HG03139 (cell line): ENCODE data around the gene IRF2BP1.
"Not testable (repeated sequence)": the region's sequence is repeated elsewhere in the genome, so short reads cannot be mapped to it uniquely, and the experiment has no call there.

Source experiments
- ATAC-seq: cut with Tn5 transposase; IDR thresholded peaks from one replicate; pipeline ENCODE4 v1.9.1; 2021; ENCODE audit not compliant: unreplicated experiment

IRF2BP1 gene

DNA sequence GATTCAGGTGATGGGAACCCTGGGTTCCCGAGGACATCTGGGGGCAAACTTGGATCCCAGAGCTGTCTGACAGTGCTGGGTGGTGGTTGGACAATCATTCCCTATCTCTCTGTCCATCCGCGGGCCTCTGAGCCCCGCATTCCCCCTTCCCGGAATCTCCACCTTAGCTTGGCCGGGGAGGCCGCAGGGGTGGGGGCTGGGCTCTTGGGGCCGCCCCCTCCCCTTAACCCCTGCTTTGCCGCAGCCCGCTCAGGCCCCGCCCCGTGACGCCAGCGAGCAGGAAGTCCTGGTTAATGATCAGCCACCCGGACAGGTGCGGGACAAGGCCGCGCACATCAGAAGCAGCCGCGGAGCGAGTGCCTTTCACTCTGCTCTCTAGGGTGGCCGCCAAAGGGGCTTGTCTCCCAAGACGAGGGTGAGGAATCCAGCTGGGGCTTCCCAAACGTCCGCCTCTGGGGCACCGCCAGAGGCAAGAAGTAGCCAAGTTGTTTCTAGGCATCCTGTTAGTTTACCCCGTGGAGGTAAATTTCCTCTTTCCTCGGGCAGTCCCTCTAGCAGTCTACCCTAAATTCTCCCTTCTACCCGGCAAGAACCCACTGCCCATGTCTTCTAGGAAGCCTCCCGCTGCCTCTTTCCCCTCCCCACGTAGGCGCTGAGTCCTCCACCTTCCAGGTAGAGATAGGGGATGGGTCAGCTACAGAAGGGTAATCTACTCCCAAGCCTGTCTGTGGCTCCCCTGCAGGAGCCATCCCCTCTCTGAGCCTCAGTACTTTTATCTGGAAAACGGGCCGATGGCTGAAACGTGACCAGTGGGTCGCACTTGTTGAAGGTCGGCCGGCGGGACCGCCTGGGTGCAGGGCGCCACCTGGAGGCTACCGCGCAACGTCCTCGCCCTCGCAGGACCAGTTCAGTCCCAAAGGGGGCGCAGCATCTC is 3.0 kb downstream of the IRF2BP1 start:
- no peak for ATAC-seq

DNA sequence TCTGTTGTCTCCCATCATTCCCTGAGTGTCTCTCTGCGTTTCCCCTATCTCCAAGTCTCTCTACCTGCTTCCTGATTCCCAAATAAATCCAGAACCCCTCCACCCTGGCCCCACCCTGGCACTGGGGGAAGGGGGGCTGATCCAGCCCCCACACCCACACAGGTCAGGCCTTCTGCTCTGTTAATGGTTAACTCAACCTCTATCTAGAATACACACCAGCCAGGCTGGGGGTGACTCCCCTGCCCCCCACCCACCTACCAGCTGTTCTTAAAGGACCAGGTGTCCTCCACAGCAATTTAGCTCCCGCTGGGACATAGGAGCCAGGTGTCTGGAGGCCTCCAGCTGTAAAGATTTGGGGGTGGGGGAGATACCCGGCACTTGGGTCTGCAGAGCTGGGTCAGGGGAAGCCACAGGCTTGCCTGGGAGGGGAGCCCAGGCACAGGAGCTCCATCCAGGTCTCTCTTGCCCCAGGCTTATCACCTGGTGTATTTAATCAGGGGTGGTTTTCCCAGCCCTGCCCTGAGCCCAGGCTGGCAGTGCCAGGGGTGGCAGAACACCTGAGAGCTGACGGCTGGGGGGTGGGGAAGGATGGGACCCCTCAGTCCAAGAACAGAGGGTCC is 3.9 kb downstream of the IRF2BP1 start:
- no peak for ATAC-seq

DNA sequence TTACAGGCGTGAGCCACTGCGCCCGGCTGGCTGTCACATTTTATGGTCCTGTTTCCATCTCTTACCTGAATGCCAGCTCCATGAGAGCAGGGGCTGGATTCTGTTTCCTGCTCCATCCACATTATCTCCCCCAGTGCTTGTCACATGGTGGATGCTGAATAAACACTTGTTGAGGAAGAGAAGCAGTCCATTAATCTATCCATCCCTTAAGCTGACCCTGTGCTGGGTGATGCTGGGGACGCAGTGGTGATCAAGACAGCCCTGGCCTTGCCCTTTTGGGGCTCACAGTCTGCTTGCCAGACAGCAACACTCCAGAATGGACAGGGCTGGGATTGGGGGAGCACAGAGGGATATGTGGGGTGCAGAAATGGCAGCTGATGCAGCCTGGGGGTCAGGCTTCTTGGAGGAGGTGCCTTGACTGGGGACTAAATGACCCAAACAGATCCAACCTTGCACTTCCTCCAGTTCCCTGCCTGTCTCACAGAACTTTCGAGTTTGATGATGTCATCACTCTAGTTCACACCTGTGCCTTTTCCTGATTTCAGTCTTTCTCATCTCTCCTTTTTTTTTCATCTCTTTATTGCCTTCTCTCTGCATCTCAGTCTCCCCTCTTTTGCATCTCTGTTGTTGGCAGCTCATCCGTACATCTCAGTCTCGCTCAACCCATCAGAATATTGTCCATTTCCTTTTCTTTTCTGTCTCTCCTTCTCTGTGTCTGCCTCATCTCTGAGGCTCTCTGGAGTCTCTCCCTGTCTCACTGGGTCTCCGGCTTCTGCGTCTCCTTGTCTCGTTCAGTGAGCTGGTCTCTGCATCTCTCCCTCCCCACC is 4.6 kb downstream of the IRF2BP1 start:
- no peak for ATAC-seq

DNA sequence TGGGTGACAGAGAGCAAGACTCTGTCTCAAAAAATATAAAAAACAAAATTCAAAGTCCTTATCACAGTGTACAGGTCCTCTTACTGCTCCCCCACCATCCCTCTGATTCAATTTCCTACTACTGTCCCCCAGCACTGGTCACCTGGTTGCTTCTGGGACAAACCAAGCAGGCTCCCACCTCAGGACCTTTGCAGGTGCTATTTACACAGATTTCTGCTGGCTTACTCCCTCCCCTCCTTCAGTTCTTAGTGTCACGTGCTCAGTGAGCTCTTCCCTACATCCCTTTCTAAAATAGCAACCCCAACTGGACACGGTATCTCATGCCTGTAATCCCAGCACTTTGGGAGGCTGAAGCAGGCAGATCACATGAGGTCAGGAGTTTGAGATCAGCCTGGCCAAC is 6.0 kb downstream of the IRF2BP1 start:
- no peak for ATAC-seq

DNA sequence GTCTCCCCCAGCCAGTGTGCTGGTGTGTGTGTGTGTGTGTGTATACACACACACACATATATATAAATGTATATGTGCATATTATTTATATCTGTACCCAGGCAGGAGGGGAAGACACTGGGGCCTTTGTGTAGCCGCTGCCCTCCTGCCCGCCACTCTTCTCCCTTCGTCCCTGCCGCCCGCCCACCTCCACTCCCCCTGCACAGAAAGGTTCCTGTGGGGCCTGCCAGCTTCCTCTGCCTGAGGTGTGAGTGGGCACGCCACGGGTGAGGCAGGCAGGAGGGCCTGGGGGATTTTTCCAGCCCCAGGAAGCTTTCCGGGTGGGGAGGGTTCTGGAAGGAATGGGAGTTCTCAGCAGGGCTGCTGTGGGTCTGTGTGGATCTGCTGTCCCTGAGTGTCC is 6.9 kb downstream of the IRF2BP1 start:
- no peak for ATAC-seq

DNA sequence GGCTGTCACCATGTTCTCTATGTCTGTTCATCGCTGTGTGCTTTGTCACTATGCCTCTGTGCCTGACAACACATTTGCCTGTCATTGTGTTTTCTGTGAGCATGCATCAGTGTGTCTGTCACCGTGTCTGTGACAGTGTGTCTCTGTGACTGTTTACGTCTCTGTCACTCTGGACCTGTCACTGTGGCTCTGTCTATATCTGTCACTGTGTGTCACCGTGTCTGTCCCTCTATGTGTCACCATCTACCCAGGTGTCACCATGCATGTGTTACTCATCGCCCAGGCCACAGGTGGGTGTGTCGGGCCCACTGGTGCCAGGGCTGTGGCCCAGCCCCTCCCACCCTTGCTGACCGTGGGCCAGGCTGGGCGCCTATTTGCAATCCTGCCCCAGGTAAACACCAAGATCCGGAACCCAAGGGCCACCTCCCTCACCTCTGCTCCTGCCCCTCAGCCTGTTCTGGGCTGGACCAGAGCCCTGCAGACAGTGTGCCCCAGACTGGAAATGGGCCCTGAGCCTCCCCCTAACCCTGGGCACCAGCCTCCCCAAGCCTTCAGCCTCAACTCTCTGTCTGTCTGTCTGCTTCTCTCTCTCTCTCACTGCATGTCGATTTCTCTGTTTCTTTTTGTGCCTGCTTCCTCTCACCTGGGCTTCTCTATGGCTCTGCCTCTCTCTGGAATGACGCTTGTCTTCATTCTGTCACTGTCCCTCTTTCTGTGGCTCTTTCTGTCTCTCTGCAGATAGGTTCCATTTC is 7.7 kb downstream of the IRF2BP1 start:
- ATAC-seq = no peak

DNA sequence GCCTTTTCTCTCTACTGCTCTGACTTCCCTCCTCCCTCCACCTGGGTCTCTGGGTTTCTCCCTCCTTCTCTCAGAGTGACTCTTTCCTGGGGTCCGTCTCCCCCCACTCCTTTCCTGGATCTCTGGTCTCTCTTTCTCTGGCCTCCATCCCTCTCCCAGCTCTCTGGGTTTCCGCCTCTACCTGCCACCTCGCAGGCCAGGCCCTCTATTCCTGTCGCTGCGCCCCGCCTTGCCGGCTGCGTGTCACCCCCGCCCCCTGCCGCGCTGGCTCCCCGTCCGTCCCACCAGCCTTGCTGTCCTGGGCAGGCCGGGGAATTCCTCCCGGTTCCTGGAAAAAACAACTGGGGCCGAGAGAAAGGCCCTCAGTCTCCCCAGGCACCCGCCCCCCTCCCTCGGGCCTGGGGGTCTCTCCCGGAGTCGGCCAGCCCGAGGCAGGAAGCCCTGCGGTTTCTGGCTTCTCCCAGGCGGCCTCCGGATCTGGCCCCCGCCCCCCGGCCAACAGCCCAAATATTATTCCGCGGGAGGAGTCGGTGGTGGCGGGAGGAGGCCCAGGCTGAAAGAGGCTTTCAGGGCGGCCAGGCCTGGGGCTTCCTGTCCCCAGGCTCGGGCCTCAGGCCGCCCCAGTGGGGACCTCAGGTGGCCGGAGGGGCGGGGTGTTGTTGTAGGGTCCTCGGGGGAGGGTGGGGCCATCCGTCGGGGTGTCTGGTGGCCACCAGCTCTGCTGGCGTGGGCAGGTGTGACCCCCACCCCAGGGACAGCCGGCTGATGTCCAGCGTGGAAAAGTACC is 9.3 kb downstream of the IRF2BP1 start:
- ATAC-seq = no peak

DNA sequence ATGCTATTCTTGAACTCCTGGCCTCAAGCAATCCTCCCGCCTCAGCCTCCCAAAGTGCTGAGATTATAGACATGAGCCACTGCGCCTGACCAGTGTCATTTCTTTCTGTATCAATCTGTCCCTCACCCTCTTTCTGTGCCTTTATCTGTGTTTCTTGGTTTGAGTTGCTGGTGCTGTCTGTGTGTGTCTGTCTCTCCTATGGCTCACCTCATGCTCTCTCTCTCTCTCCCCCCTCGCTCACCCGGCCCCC is 9.9 kb downstream of the IRF2BP1 start:
- no peak for ATAC-seq

DNA sequence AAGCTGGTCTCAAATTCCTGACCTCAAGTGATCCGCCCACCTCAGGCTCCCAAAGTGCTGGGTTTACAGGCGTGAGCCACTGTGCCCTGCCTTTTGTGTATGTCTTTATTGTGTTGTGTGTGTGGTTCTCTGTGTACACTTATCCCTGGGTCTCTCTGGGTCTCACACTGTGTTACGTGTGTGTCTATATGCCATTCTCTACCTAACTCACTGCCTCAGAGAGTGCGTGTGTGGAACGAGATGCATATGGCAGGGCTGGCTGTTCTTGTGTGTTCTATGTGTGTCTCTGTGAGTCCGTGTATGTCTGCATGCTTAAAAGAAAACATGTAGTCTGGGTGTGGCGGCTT is 11.3 kb downstream of the IRF2BP1 start:
- ATAC-seq = no peak

DNA sequence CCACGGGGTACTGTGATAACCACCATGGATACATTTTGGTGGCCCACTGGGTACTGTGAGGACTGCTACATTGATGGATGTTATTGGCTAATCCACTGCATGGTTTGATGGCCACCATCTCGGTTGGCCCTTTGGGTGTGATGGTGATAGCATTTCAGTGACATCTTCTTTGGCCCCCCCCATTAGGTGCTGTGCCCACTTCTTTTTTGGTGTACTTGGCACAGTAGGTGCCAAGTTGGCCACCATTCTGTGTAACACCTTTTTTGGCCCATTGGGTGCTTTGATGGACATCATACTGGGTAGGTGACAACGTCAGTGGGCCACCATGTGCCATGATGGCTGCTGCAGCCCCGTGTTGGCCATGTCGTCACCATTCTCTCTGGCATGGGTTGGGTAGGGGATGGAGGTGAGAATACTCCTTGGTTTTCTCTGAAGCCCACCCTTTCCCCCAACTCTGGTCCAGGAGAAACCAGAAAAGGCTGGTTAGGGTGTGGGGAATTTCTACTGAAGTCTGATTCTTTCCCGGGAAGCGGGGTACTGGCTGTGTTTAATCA is 12.6 kb downstream of the IRF2BP1 start:
- no peak for ATAC-seq

DNA sequence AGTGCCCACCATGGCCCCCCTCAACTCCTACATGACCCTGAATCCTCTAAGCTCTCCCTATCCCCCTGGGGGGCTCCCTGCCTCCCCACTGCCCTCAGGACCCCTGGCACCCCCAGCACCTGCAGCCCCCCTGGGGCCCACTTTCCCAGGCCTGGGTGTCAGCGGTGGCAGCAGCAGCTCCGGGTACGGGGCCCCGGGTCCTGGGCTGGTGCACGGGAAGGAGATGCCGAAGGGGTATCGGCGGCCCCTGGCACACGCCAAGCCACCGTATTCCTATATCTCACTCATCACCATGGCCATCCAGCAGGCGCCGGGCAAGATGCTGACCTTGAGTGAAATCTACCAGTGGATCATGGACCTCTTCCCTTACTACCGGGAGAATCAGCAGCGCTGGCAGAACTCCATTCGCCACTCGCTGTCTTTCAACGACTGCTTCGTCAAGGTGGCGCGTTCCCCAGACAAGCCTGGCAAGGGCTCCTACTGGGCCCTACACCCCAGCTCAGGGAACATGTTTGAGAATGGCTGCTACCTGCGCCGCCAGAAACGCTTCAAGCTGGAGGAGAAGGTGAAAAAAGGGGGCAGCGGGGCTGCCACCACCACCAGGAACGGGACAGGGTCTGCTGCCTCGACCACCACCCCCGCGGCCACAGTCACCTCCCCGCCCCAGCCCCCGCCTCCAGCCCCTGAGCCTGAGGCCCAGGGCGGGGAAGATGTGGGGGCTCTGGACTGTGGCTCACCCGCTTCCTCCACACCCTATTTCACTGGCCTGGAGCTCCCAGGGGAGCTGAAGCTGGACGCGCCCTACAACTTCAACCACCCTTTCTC is 13.6 kb downstream of the IRF2BP1 start:
- no peak for ATAC-seq

DNA sequence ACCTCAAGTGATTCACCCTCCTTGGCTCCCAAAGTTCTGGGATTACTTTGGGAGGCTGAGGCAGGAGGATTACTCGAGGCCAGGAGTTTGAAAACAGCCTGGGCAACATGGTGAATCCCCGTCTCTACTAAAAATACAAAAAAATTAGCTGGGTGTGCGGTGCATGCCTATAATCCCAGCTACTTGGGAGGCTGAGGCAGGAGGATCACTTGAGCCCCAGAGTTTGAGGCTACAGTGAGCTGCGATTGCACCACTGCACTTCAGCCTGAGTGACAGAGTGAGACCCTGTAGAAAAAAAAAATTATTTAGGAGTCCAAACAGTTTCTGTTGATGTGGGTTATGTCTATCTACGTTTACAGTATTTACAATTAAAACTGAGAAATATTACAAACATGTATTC is 15.1 kb downstream of the IRF2BP1 start:
- ATAC-seq = no peak

DNA sequence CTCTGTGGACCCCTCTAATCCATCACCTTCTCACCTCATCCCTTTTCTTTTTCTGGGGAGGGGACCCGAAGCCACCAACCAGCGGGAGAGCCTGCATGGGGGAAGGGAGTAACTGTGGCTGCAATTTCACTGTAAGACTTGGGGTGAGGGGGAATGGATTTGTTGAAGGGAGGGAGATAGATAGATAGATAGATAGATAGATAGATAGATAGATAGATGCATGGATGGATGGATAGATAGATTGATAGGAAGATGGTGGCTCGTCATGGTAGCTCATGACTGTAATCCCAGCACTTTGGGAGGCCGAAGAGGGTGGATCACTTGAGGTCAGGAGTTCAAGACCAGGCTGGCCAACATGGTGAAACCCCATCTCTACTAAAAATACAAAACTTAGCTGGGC is 18.7 kb downstream of the IRF2BP1 start:
- ATAC-seq = not testable (repeated sequence)

DNA sequence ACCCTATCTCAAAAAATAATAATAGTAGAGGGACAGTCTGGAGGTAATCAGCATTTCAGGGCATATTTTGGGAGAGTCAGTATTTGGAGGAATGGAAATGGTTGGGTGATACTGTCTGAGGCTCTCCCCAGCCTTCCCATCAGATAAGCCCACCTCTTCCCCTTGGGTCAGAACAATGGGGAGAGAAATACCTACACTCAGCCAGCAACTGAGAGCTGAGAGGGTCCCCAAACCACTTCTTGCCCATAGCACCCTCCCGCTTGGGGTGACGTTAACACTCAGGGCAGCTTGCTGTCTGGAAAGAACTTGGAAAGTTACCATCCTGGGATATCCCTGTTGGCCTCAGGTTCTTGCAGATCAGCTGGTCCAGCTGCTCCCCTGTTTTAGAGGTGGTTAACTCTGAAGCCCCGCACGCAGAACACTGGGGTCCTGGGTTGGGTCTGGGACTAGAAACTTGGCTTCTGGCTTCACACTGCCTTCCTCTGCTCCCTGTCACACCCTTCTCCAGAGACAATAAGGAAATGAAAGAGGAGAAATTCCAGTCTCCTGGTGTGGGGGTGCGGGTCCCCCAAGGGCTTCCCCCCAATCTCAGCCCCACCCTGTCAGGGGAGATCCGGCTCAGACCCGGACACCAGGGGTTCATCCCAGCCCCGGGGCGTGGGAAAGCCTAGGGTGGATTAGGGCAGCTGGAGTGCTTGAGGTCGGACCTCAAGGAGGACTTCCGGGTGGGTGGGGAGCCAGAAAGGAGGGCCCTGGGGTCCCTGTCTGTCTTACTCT is 19.4 kb downstream of the IRF2BP1 start:
- ATAC-seq = no peak

DNA sequence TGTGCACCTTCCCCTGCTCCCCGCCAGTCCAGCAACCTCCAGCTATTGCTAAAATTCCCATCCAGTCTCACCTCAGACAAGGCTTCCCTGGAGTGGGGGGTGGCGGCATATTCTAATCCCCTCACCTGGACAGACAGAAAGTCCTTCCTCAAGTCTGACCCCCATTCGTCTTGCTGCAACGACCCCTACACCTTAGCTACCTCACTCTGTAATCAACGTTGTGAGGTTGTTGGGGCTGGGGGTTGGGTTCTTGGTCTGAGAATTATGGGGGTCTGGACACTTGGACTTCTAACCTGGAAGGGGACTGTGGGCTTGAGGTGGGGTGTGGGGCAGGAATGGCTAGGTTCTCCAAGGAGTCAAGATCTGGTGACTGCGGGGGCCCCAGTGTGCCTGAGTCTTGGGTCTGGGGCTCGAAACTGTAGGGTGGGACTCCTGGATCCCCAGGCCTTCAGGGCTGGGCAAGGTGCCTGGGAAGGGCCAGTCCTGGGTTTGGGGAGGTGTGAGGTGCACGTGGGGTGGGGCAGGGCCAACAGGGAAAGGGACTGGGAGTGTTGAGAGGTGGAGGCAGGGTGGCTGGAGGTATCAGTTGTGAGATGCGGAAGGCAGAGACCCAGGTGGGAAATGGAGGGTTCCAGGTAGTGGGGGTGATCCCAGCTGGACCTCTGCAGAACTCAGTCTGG is 20.5 kb downstream of the IRF2BP1 start:
- ATAC-seq = no peak

DNA sequence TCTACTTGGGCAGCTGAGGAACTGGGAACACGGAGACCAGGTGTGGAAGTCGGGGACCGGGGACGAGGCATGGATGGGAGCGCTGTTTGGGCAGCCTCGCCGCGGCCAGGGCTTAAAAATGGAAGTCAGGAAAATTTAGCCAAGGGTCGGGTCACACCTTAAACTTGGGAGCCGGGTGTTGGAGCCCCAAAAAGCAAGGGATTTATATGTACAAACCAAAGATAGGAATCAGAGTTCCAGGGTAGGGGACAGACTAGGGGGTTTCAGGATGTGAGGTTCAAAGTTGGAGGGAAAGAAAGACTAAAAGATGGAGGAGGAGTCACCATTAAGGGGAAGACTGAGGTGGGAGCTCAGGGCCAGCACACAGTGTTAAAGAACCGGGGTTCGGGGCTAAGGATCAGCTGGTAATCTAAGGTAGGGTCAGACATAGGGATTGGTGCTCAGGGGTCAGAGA is 21.3 kb downstream of the IRF2BP1 start:
- ATAC-seq = no peak

DNA sequence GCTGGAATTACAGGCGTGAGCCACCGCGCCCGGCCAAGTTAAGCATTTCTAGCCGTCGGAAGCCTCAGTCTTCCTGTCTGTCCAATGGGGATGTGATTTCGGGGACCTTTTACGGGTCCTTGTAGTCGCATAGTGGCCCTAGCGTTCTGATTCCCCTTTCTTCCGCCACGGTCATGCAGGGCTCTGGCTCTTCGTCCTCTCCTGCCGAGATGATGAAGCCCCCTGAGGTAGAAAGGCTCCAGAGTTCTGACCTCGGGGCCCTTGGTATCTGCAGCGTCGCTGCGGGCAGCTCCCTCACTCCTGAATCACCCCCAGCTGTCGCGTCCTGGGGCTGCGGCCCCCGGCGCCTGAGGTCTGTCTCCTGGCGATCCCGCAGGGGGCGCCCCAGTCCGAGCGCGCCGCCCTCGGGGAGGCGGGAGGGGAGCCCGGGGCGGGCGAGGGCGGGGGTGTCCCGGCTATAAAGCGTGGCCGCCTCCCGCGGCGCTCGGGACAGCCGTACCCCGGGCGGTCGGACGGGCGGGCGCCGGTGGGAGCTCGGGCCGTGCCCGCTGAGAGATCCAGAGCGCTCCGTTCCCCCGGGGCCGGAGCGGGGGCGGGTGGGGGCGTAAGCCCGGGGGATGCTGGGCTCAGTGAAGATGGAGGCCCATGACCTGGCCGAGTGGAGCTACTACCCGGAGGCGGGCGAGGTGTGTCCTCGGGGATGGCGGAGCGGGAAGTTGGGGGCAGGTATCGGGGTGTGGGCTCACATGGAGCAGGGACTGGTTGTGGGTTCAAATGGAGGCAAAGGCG is 21.9 kb downstream of the IRF2BP1 start, which contains the start of gene FOXA3:
FOXA3 (plus strand) TSS at position 487 of the 789 bp plus-strand sequence; CDS start at position 618, 131 bp downstream.
- ATAC-seq = no peak
